Measurements from ENCODE around the gene CTNNA2.

DNA sequence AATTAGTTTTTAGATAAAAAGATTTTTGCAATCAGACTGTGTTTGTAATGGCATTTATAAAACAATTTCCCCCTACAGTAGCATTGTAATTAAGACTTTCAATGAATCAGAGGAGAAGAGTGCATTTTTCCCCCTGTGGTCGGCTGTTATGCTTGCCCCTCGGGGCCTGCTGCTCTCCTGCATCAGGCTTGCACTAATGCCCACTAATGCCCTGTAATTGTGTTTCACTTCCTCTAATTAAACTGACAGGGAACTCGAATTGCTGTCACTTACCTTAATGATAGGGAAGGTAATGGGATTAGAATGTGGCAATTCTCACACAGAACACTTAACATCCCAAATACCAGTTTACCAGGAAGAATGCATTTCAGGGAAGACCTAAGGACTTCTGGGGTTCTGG is 852.9 kb downstream of the CTNNA2 start:
- TF ChIP-seq POLR2AphosphoS5 (IDR thresholded peaks at IDR 0.05; ENCODE audit: low read depth, low read length) (no peak), POLR2A (IDR thresholded peaks at IDR 0.05; ENCODE audit: low read depth, low read length) (no peak), TAF1 (IDR thresholded peaks at IDR 0.05; ENCODE audit: borderline replicate concordance, low read depth, low read length) (no peak)
